Right lobe of liver (tissue), 4 donors: ENCODE results near the gene KCTD15.

ENCODE experiments used
- CTCF ChIP-seq, 4 donors: fragments of 200-600 bp in 3 of 4; fragments of 450-650 bp in 1 of 4; IDR thresholded peaks; one replicate each; pipeline versions ENCODE4 v1.5.1 to v1.8.0; 2016 to 2022; ENCODE audit warnings: antibody characterized with exemption in 4 of 4, mild to moderate bottlenecking in 2 of 4
- POLR2A ChIP-seq: fragments of 450-650 bp; IDR thresholded peaks from one replicate; pipeline ENCODE4 v1.6.1; 2017; ENCODE audit warnings: antibody characterized with exemption, mild to moderate bottlenecking
- donor health status: DM: no; HTN: no; CAD: no.
- donor health status: DM: no; HTN: no; CAD: no.
- donor health status: DM: no; HTN: yes; CAD: no.

GRCh38 chr19:33794683-33795369 lies 1.8 kb upstream of the KCTD15 start:
- TF ChIP-seq CTCF (IDR thresholded peaks at IDR 0.05) (no peak), POLR2A (no peak)
